ENCODE results near the gene PUS1.

PUS1 gene

DNA sequence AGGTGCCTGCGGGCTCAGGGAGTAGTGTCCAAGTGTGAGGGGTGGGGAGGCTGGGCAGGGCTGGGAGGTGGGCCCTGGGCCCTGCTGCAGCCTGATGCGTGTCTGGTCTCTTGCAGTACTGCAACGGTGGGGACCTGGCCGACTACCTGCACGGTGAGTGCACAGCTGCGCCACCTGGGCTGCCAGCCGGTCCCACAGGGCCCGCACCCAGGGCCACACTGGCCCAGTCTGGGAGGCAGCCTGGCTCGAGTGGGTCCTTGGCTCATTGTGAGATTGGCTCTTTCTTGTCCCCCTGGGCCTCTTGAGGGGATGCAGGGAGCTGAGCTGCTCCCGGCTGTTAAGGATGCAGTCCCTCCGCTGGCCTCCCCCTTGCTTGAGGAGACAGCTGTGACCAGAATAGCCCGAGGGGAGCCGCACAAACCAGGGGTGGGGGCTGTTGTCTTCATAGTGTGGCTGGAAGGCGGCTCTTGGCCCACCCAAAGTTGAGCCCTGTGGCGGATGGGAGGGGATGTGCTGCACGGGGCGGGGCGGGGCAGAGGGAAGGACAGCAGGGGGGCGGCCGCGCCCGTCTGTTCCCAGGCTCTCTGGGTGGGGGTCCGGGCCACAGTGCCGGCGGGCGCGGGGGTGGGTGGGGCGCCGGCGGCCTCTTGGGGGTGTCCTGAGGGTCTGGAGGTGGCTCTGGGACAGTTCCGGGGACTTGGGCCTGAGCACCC, 21.5 kb upstream of the PUS1 start:
- DNase-seq (ENCODE audit: low spot score in 2 of 2) = no peak
- H3K36me3 ChIP-seq (replicated peaks) = peaks cover 22% of the 10 kb centered on the region
- H3K27me3 ChIP-seq (ENCODE audit: low read depth) = no peaks in the 10 kb centered on the region
- in situ Hi-C loops (cut with MboI; ENCODE audit: low sequenced_read_pairs) = no loop called here
- no peak overlapping the region for H3K4me3 ChIP-seq
- H3K4me1 ChIP-seq = no peaks in the 10 kb centered on the region
- no peaks in the 10 kb centered on the region for H3K9me3 ChIP-seq

DNA sequence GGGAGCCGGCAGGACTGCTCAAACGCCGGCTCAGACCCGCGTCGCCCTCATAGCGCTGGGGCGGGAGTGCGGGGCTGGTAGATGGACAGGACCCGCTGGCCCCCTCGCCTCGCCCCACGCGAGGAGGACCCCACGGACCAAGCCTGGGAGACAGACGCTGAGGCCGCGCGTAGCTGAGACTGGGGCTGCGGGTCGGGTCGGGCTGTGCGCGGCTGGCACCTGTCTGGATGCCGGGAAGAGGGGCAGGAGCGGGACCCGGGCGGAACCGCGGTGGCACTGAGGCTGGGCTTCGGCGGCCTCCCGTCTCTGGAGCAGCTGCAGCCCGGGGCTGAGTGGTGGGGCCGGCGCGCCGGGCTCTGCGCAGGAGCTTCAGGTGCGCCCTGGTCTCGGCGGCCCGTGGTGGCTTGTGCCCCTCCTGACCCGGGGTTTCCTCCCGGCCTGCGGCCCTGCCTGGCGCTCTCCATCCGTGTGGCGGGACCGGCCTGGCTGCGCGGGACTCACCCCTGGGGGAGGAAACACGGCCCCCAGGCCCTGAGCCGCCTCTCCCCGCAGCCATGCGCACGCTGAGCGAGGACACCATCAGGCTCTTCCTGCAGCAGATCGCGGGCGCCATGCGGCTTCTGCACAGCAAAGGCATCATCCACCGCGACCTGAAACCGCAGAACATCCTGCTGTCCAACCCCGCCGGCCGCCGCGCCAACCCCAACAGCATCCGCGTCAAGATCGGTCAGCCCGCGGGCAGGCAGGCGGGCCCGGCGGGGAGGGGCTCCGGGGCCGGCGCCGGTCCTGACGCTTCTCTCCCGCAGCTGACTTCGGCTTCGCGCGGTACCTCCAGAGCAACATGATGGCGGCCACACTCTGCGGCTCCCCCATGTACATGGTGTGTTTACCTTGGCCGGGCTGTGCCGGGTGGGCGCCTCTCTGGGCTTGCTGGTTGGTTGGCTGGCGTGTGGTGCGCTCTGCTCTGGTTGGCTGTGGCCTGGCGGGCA, 20.7 kb upstream of the PUS1 start:
- DNase-seq (ENCODE audit: low spot score in 2 of 2) = no peak
- Histone ChIP-seq H3K36me3 (replicated peaks) (peaks cover 22% of the 10 kb centered on the region), H3K9me3 (no peaks in the 10 kb centered on the region), H3K27me3 (ENCODE audit: low read depth) (no peaks in the 10 kb centered on the region), H3K4me3 (no peak overlapping the region), H3K4me1 (no peaks in the 10 kb centered on the region)
- in situ Hi-C loops (cut with MboI; ENCODE audit: low sequenced_read_pairs) = no loop called here

DNA sequence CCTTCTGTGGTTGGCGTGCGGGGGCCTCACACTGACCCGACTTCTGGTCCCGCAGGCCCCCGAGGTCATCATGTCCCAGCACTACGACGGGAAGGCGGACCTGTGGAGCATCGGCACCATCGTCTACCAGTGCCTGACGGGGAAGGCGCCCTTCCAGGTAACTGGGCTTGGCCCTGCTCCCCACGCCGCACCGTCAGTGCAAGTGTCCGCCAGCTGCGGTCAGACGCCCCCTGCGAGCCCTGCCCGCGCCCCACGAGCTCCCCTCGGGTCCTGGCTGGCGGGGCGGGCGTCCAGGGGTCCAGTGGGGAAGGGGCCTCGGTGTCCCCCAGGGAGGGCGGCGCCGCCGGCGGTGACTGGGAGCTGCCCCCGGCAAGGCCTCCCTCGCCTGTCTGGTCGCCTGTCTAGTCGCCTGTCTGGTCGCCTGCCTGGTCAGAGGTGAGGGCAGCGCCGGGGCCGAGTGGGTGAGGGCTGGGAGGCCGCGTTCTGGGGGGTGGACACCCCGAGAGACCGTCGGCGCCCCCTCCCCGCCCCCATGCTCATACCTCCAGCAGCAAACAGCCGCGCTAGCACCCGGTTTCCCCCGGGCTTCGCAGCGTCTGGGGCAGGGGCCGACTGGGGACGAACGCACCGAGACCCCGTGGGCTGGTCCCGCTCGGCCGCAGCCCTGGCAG, 19.9 kb upstream of the PUS1 start:
- Histone ChIP-seq H3K36me3 (replicated peaks) (peaks cover 22% of the 10 kb centered on the region), H3K9me3 (no peaks in the 10 kb centered on the region), H3K27me3 (ENCODE audit: low read depth) (no peaks in the 10 kb centered on the region), H3K4me1 (no peaks in the 10 kb centered on the region), H3K4me3 (no peak overlapping the region)
- DNase-seq (ENCODE audit: low spot score in 2 of 2) = no peak
- in situ Hi-C loops (cut with MboI; ENCODE audit: low sequenced_read_pairs) = no loop called here

DNA sequence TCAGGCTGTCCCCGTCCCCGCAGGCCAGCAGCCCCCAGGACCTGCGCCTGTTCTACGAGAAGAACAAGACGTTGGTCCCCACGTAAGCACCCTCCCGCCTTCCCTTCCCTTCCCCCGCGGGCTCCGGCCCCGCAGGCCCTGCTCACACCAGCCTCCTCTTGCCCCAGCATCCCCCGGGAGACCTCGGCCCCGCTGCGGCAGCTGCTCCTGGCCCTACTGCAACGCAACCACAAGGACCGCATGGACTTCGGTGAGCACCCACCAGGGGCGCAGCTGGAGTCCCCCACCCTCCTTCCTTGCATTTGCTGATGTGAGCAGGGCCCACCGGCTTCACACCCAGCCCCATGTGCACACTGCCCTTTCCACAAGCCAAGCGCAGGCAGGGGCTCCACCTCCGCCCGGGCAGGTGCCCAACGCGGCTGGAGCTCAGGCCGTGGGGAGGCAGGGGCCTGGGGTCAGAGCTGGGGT, 19.3 kb upstream of the PUS1 start:
- in situ Hi-C loops (cut with MboI; ENCODE audit: low sequenced_read_pairs) = no loop called here
- peaks cover 22% of the 10 kb centered on the region for H3K36me3 ChIP-seq (replicated peaks)
- no peaks in the 10 kb centered on the region for H3K27me3 ChIP-seq (ENCODE audit: low read depth)
- no peaks in the 10 kb centered on the region for H3K9me3 ChIP-seq
- H3K4me3 ChIP-seq = no peak overlapping the region
- no peak for DNase-seq (ENCODE audit: low spot score in 2 of 2)
- no peaks in the 10 kb centered on the region for H3K4me1 ChIP-seq

DNA sequence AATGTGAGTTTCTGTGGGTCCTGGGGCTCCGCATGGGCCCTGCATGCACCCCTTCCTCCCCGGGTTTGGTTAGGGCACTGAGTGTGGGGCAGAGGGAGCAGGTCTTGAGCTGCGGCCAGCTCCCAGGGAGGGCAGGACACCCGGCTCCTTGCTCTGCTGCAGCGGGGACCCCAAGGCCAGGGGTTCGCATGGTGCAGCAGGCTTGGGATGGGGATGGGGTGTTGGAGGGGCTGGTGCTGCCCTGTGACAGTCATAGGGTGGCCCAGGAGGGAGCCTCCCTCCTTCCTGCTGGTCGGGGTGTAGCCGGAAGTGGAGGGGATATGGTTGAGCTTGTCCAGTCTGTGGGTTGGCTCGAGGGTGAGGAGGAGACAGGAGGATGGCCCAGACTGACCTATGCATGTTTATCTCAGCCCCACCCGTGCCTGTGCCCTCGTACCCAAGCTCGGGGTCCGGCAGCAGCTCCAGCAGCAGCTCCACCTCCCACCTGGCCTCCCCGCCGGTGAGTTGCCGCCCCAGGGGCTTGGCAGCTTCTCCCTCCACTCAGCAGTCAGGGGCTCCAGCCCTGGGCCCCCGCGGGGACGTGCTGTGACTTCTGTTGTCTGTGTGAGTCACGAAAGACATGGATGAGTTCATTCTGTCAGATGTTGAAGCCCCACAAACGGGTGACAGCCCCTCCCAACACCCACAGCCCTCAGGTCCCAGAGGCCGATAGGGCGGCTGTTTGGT, 18.6 kb upstream of the PUS1 start:
- H3K36me3 ChIP-seq (replicated peaks) = peaks cover 22% of the 10 kb centered on the region
- in situ Hi-C loops (cut with MboI; ENCODE audit: low sequenced_read_pairs) = no loop called here
- no peaks in the 10 kb centered on the region for H3K27me3 ChIP-seq (ENCODE audit: low read depth)
- no peak for DNase-seq (ENCODE audit: low spot score in 2 of 2)
- no peaks in the 10 kb centered on the region for H3K9me3 ChIP-seq
- H3K4me3 ChIP-seq = no peak overlapping the region
- no peaks in the 10 kb centered on the region for H3K4me1 ChIP-seq

DNA sequence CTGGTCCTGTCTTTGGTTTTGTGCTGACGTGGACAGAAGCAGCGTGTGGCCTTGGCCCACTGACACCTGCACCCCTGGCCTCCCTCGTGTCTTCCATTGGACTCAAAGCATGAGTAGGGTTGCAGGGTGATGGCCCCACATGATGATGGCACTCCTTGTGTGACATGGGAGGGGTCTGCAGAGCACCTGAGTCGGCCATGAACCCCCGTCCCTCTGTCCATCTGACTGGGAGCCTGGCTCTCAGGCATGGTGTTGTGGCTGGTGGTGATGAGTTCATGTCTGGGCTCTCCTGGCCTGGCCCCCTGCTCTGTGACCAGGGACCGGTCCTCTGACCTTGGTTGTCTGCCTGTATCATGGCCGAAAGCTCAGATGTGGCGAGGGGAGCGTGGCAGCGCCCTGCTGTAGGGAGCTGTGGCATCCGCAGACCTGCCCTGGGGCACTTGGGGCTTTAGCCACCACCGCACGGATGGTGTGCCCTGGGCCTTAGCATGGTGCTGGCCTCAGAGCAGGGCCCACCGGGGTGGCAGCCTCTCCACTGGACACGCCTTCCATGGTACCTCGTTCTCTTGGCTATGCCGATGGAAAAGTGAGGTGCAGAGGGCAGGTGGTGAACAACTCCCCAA, 17.9 kb upstream of the PUS1 start:
- in situ Hi-C loops (cut with MboI; ENCODE audit: low sequenced_read_pairs) = no loop called here
- no peaks in the 10 kb centered on the region for H3K9me3 ChIP-seq
- peaks cover 22% of the 10 kb centered on the region for H3K36me3 ChIP-seq (replicated peaks)
- H3K4me1 ChIP-seq = no peaks in the 10 kb centered on the region
- DNase-seq (ENCODE audit: low spot score in 2 of 2) = no peak
- H3K4me3 ChIP-seq = no peak overlapping the region
- no peaks in the 10 kb centered on the region for H3K27me3 ChIP-seq (ENCODE audit: low read depth)

DNA sequence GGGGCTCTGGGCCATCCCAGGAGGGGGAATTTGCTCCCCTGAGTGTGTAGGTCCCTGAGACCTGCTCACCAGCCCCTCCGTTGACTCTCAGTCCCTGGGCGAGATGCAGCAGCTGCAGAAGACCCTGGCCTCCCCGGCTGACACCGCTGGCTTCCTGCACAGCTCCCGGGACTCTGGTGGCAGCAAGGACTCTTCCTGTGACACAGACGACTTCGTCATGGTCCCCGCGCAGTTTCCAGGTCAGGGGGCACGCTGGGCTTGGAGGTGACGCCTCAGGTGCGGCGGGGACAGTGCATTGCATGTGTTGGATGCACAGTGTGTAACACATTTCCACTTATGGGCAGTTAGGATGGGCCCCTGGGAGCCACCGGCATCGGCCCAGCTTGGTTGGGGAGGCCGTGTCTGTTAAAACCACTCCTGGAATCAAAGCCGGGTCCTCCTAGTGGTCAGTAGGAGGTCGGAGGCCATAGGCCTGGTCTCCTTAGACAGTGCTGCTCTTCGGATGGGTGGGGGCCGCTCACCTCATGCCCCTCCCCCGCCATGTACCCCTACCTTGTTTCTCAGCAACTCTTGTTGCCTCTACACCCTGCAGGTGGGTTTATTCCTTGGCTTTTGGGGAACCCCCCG, 17.1 kb upstream of the PUS1 start:
- H3K4me3 ChIP-seq = no peak overlapping the region
- DNase-seq (ENCODE audit: low spot score in 2 of 2) = no peak
- H3K36me3 ChIP-seq (replicated peaks) = peaks cover 22% of the 10 kb centered on the region
- H3K9me3 ChIP-seq = no peaks in the 10 kb centered on the region
- no peaks in the 10 kb centered on the region for H3K4me1 ChIP-seq
- H3K27me3 ChIP-seq (ENCODE audit: low read depth) = no peaks in the 10 kb centered on the region
- in situ Hi-C loops (cut with MboI; ENCODE audit: low sequenced_read_pairs) = no loop called here

DNA sequence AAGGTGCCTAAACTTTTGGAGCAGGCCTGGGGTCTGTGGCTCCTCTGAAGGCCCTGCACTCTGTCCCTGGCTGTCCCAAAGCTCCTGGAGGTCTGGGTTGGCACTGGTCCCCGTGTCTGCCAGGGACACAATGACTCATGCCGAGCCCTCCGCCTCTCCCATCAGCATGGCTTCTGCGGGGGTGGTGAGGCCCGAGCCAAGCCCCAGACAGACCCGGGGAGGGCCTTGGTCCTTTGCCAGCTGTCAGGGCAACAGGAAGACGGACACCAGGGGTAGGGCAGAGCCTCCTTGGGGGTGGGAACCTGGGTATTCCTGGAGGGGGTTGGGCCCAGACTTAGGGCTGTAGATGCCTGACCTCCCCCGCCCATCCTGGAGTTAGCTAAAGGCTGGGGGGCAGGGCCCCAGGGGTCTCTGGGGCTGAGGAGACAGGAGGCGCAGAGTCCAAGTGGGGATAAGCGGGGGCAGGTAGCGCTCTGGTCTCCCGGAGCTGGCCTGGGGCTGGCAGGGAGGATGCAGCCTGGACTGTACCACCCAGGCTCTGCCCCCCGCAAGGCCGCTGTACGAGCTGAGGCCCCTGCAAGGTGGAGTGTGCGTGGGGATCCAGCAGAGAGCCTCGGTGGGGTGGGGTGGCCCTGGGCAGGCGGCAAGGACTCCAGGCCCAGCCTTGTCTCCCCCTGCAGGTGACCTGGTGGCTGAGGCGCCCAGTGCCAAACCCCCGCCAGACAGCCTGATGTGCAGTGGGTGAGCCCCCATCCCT, 16.4 kb upstream of the PUS1 start:
- in situ Hi-C loops (cut with MboI; ENCODE audit: low sequenced_read_pairs) = no loop called here
- Histone ChIP-seq H3K9me3 (no peaks in the 10 kb centered on the region), H3K4me1 (no peaks in the 10 kb centered on the region), H3K4me3 (no peak overlapping the region), H3K27me3 (ENCODE audit: low read depth) (no peaks in the 10 kb centered on the region), H3K36me3 (replicated peaks) (peaks cover 22% of the 10 kb centered on the region)
- DNase-seq (ENCODE audit: low spot score in 2 of 2) = no peak

DNA sequence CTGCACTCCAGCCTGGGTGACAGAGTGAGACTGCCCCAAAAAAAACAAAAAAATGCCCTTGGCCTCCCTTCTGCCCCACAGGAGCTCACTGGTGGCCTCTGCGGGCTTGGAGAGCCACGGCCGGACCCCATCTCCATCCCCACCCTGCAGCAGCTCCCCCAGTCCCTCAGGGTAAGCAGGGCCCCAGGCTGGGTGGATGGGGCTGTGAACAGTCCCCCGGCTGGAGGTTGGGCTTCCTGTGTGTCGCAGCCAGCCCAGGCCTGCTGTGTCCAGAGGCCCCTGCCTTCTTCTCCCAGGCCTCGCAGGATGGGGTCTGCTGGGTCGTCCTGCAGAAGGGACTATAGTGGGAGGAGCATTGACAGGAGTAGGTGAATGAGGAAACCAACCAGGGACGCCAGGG, 15.4 kb upstream of the PUS1 start:
- Histone ChIP-seq H3K9me3 (no peaks in the 10 kb centered on the region), H3K27me3 (ENCODE audit: low read depth) (no peaks in the 10 kb centered on the region), H3K4me3 (no peak overlapping the region), H3K36me3 (replicated peaks) (peaks cover 18% of the 10 kb centered on the region), H3K4me1 (no peaks in the 10 kb centered on the region)
- in situ Hi-C loops (cut with MboI; ENCODE audit: low sequenced_read_pairs) = no loop called here
- no peak for DNase-seq (ENCODE audit: low spot score in 2 of 2)

DNA sequence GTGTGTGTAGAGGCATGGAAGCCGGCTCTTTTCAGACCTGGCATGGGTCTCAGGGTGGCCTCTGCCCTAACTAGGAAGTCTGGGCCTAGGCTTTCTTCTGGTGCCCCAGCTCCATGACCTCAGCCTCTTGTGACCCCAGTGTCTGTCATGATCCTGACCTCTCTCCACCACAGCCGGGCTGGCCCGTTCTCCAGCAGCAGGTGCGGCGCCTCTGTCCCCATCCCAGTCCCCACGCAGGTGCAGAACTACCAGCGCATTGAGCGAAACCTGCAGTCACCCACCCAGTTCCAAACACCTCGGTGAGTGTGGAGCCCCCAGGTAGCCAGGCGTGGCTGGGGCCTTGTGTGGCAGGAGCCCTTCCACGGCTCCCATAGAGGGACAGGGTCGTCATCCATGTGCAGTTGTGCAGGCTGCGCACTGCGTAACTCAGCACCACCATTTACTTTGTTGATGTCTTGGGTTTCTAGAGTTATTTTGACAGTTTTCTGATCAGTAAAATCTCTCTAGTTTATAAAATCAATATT, 14.8 kb upstream of the PUS1 start:
- H3K4me1 ChIP-seq = no peaks in the 10 kb centered on the region
- in situ Hi-C loops (cut with MboI; ENCODE audit: low sequenced_read_pairs) = no loop called here
- no peaks in the 10 kb centered on the region for H3K9me3 ChIP-seq
- H3K36me3 ChIP-seq (replicated peaks) = peaks cover 13% of the 10 kb centered on the region
- no peak overlapping the region for H3K4me3 ChIP-seq
- H3K27me3 ChIP-seq (ENCODE audit: low read depth) = no peaks in the 10 kb centered on the region
- no peak for DNase-seq (ENCODE audit: low spot score in 2 of 2)

DNA sequence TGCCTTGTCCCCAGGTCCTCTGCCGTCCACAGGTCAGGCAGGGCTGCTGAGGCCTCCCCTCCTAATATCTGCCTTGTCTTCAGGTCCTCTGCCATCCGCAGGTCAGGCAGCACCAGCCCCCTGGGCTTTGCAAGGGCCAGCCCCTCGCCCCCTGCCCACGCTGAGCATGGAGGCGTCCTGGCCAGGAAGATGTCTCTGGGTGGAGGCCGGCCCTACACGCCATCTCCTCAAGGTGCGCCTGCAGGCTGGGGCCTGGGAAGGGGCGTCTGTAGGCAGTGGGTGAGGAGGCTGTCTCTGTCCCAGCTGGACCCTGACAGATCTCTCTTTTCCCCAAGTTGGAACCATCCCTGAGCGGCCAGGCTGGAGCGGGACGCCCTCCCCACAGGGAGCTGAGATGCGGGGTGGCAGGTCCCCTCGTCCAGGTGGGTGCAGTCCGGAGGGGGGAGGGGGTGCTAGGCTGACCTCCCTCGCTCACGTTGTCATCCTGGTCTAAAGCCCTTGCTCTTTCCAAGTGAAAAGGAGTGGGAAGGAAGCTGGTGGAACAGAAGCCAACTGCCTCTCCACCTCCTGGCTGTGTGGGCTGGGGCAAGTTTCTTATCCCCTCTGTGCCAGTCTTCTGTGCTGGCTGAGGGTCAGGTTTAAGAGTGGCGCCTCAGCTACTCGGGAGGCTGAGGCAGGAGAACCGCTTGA, 13.9 kb upstream of the PUS1 start:
- Histone ChIP-seq H3K27me3 (ENCODE audit: low read depth) (no peaks in the 10 kb centered on the region), H3K4me3 (no peak overlapping the region), H3K36me3 (replicated peaks) (peaks cover 13% of the 10 kb centered on the region), H3K4me1 (no peaks in the 10 kb centered on the region), H3K9me3 (no peaks in the 10 kb centered on the region)
- DNase-seq (ENCODE audit: low spot score in 2 of 2) = no peak
- in situ Hi-C loops (cut with MboI; ENCODE audit: low sequenced_read_pairs) = no loop called here

DNA sequence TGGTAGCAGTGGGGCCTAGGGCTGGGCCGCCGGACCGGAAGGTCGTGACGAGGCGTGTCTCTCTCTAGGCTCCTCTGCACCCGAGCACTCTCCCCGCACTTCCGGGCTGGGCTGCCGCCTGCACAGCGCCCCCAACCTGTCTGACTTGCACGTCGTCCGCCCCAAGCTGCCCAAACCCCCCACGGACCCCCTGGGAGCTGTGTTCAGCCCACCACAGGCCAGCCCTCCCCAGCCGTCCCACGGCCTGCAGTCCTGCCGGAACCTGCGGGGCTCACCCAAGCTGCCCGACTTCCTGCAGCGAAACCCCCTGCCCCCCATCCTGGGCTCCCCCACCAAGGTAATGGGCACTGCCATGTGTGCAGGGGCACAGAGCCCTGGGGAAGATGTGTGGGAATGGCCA, 13.3 kb upstream of the PUS1 start:
- in situ Hi-C loops (cut with MboI; ENCODE audit: low sequenced_read_pairs) = no loop called here

More for the DNA sequence above, 13.3 kb upstream of the PUS1 start:
- H3K4me1 ChIP-seq = no peaks in the 10 kb centered on the region
- no peak overlapping the region for H3K4me3 ChIP-seq
- H3K9me3 ChIP-seq = no peaks in the 10 kb centered on the region
- peaks cover 11% of the 10 kb centered on the region for H3K36me3 ChIP-seq (replicated peaks)
- H3K27me3 ChIP-seq (ENCODE audit: low read depth) = no peaks in the 10 kb centered on the region
- DNase-seq (ENCODE audit: low spot score in 2 of 2) = no peak

Data from HAP-1 (cell line).